Measurements from ENCODE around the gene CERS6. TPM values are rescaled to one million over a fixed set of nuclear protein-coding genes. Genes with fewer than 3 reads are reported as not detected.

Gene CERS6
- total and polyA plus RNA-seq, 2 of the 8 experiments (the other 6 are each of a cell fraction or from before 2014, with no cell fraction given), result 6.8 to 28.2 TPM

GRCh38 chr2:168633200-168633599 is 177.1 kb downstream of the CERS6 start:
- WGBS, 2 experiments (ENCODE audit: extremely low coverage in 1 of 2, insufficient coverage in 1 of 2, insufficient read length in 1 of 2, insufficient replicate concordance in 2 of 2, low coverage in 1 of 2, low lambda C conversion rate in 2 of 2, missing lambda C conversion rate in 1 of 2), result 88% methylated on average over 1 of the region's 1 CpG; no CpG with 5 or more reads in 1 of the 2 experiments

More at GRCh38 chr2:168633200-168633599, 177.1 kb downstream of the CERS6 start:
- no peak overlapping the region for H4K5ac ChIP-seq (ENCODE audit: insufficient read length, low read depth, low read length)
- FAIRE-seq (no peak), DNase-seq (ENCODE audit: low read depth in 1 of 2, low spot score in 2 of 2) (no peak)
- no peaks in the 10 kb centered on the region for H3K79me2 ChIP-seq (ENCODE audit: control insufficient read depth in 1 of 2, insufficient read depth in 2 of 2, low read length in 2 of 2)
- no peak overlapping the region for H2BK5ac ChIP-seq (ENCODE audit: low read depth, low read length)
- no peak overlapping the region for H3K4me2 ChIP-seq (ENCODE audit: insufficient read depth in 1 of 2, low read depth in 2 of 2, low read length in 2 of 2)
- no peak for TF ChIP-seq CBX8 (IDR thresholded peaks at IDR 0.05; ENCODE audit: borderline replicate concordance, low read depth, low read length)
- TF ChIP-seq ASH2L (IDR thresholded peaks at IDR 0.05; ENCODE audit: low read length), result no peak
- no peak for TF ChIP-seq EZH2 (IDR thresholded peaks at IDR 0.05; ENCODE audit: low read depth, low read length, severe bottlenecking)
- TF ChIP-seq YY1 (IDR thresholded peaks at IDR 0.05; ENCODE audit: low read depth, low read length), result no peak
- no peak for TF ChIP-seq BACH1 (IDR thresholded peaks at IDR 0.05; ENCODE audit: low read length)
- TF ChIP-seq EGR1 (IDR thresholded peaks at IDR 0.05; ENCODE audit: borderline replicate concordance, low read depth, low read length), result no peak
- no peak for TF ChIP-seq SIN3A (conservative IDR thresholded peaks at IDR 0.05 in 1 of 2, IDR thresholded peaks at IDR 0.05 in 1 of 2; ENCODE audit: low read depth in 1 of 2, low read length in 2 of 2)
- TF ChIP-seq HDAC6 (IDR thresholded peaks at IDR 0.05; ENCODE audit: low read depth, low read length), result no peak
- TF ChIP-seq SP1 (IDR thresholded peaks at IDR 0.05; ENCODE audit: low read depth, low read length), result no peak
- no peak for TF ChIP-seq MAX (IDR thresholded peaks at IDR 0.05)
- TF ChIP-seq SUZ12 (IDR thresholded peaks at IDR 0.05; ENCODE audit: low read length), result no peak
- no peak for TF ChIP-seq SRF (IDR thresholded peaks at IDR 0.05; ENCODE audit: low read depth, low read length)
- TF ChIP-seq E2F6 (IDR thresholded peaks at IDR 0.05), result no peak
- TF ChIP-seq KDM5A (IDR thresholded peaks at IDR 0.05; ENCODE audit: low read length), result no peak
- no peak overlapping the region for H2AK5ac ChIP-seq (ENCODE audit: low read depth, low read length)
- no peaks in the 10 kb centered on the region for H3K79me1 ChIP-seq (ENCODE audit: low read depth, low read length)
- no peak overlapping the region for H2BK12ac ChIP-seq (ENCODE audit: low read depth, low read length)
- H2BK15ac ChIP-seq (ENCODE audit: low read length), result no peak overlapping the region
- H3K56ac ChIP-seq (replicated peaks; ENCODE audit: insufficient read length, low read depth, low read length), result no peak overlapping the region
- H3K4me1 ChIP-seq (replicated peaks in 1 of 4; ENCODE audit: control insufficient read depth in 3 of 4, insufficient read depth in 4 of 4, low read length in 3 of 4), result peaks cover 2 to 14% (median 4%) of the 10 kb centered on the region in 4 experiments; a peak in 5 of 7 replicates
- H3K23me2 ChIP-seq (ENCODE audit: low read depth, low read length), result no peaks in the 10 kb centered on the region
- H3K23ac ChIP-seq (ENCODE audit: insufficient read length), result no peak overlapping the region
- POLR2A ChIA-PET (ENCODE audit: partially characterized antibody), result no interaction called here
- no peaks in the 10 kb centered on the region for H4K20me1 ChIP-seq (replicated peaks in 1 of 2; ENCODE audit: control insufficient read depth in 1 of 2, insufficient read depth in 2 of 2, low read length in 2 of 2)
- H2BK20ac ChIP-seq (ENCODE audit: low read length), result no peak overlapping the region
- H3K9ac ChIP-seq (replicated peaks in 1 of 4; ENCODE audit: extremely low read depth in 1 of 4, low read depth in 3 of 4, low read length in 3 of 4), result no peak overlapping the region
- H3K4me3 ChIP-seq (ENCODE audit: extremely low read depth in 1 of 4, insufficient read depth in 2 of 4, low read depth in 3 of 4, low read length in 4 of 4), result no peak overlapping the region
- no peak overlapping the region for H2BK120ac ChIP-seq (replicated peaks; ENCODE audit: low read depth, low read length)
- H2AFZ ChIP-seq (ENCODE audit: low read length), result no peak overlapping the region
- H3K18ac ChIP-seq (ENCODE audit: extremely low read depth, low read length), result no peak overlapping the region
- H3K36me3 ChIP-seq (ENCODE audit: control insufficient read depth in 2 of 4, insufficient read depth in 4 of 4, low read length in 3 of 4), result no peaks in the 10 kb centered on the region
- CTCF ChIA-PET (ENCODE audit: partially characterized antibody), result interaction anchor here (0.6 to 1.7 kb wide), 6 partner anchors 9 to 140 kb away, joined by 3 to 8 read pairs (median 3); no protein-coding TSS in a partner anchor
- no peak overlapping the region for H4K91ac ChIP-seq (replicated peaks; ENCODE audit: insufficient read length, low read length)
- no peak overlapping the region for H3K4ac ChIP-seq (replicated peaks; ENCODE audit: insufficient read length, low read depth, low read length)
- H3K9me3 ChIP-seq (ENCODE audit: insufficient read depth in 2 of 2, low read depth in 1 of 2, low read length in 1 of 2), result no peaks in the 10 kb centered on the region
- no peak overlapping the region for H3K27ac ChIP-seq (ENCODE audit: low read depth, low read length)
- H3K14ac ChIP-seq (ENCODE audit: insufficient read length), result no peak overlapping the region
- H4K8ac ChIP-seq (ENCODE audit: extremely low read depth, insufficient read depth, low read length), result no peak overlapping the region
- H3K27me3 ChIP-seq (replicated peaks in 1 of 4; ENCODE audit: control insufficient read depth in 3 of 4, extremely low read depth in 1 of 4, insufficient read depth in 3 of 4, low read length in 3 of 4), result no peaks in the 10 kb centered on the region
